Measurements from ENCODE around the gene GPS1.

GPS1 gene

GRCh38 chr17:82049106-82049505, 2.6 kb upstream of the GPS1 start:
- TF ChIP-seq CTCF (IDR thresholded peaks at IDR 0.05; ENCODE audit: low read depth, low read length) = no peak
- DNase-seq (ENCODE audit: extremely low read depth, low read depth) = no peak

GRCh38 chr17:82049521-82049971, 2.2 kb upstream of the GPS1 start:
- no peak for DNase-seq (ENCODE audit: extremely low read depth, low read depth)
- TF ChIP-seq CTCF (IDR thresholded peaks at IDR 0.05; ENCODE audit: low read depth, low read length) = no peak

GRCh38 chr17:82050152-82050760, 1.4 kb upstream of the GPS1 start:
- TF ChIP-seq CTCF (IDR thresholded peaks at IDR 0.05; ENCODE audit: low read depth, low read length) = no peak
- DNase-seq (ENCODE audit: extremely low read depth, low read depth) = no peak

DNA sequence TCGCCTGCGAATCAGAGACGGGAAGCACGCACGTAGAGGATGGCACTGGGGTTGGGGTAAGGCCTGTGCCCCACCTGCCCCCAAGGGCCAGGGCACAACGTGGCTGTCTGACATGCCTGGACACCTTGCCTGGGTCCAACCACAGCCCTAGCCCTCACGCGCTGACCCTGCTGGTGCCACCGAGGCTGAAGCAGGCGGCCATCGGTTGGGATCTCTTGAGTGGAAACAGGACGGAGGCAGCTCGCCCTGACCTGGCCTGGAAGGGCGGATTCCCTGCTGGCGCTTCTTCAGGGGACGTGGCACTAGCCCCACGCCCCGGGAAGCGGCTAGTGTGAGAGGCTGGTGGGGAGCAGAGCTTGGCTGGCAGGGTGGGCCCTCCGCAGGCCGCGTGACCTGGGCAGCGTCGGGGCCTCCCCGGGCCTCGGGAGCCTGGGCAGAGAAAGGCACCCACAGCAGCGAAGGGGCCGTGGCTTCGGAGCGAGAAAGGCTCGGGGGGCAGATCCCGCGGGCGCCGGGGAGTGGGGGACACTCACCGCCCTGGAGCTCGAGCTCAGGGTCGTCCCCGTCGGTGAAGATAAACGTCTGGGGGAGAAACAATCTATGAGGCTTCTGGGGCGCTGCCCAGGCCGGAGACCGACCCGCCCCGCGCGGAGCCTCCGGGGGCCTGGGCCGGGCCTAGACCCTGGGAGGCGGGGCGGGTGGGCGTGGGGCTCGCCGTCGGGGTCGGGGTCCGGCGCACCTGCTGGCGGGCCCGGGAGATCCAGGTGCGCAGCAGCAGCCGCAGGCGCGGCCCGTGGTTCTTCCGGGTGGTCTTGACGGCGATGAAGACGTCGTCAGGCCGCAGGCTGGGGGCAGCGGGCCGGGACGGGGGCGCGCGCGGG, 697 bp upstream of the GPS1 start:
- no peak for TF ChIP-seq CTCF (IDR thresholded peaks at IDR 0.05; ENCODE audit: low read depth, low read length)
- no peak for DNase-seq (ENCODE audit: extremely low read depth, low read depth)

GRCh38 chr17:82052638-82053059, 951 bp downstream of the GPS1 start:
- DNase-seq (ENCODE audit: extremely low read depth, low read depth) = no peak

GRCh38 chr17:82053130-82053529, 1.4 kb downstream of the GPS1 start:
- no peak for TF ChIP-seq CTCF (IDR thresholded peaks at IDR 0.05; ENCODE audit: low read depth, low read length)
- no peak for DNase-seq (ENCODE audit: extremely low read depth, low read depth)

More at GRCh38 chr17:82052638-82053059, 951 bp downstream of the GPS1 start:
- no peak for TF ChIP-seq CTCF (IDR thresholded peaks at IDR 0.05; ENCODE audit: low read depth, low read length)
